GM10266 (cell line): Measurements from ENCODE around the gene DARS1.
A peak's percentile ranks its signal among the peaks of the same experiment; 100 is the strongest.

Source experiments
- DNase-seq: peaks from one replicate; pipeline ENCODE4 v3.0.0; 2012; ENCODE audit errors: extremely low spot score
- CTCF ChIP-seq: IDR thresholded peaks from 2 replicates; pipeline ENCODE4 v1.5.1; 2012; ENCODE audit warnings: mild to moderate bottlenecking, low read depth; ENCODE audit not compliant: control insufficient read depth, insufficient read depth; ENCODE audit errors: missing control alignments

Gene DARS1

GRCh38 chr2:135985018-135985825, at the start of gene DARS1:
Gene DARS1, minus strand, starts transcription at chr2:135985626. Its CDS starts 158 bp downstream, at chr2:135985468.
- peak; percentile 86 for DNase-seq
- TF ChIP-seq CTCF: no peak

- TF ChIP-seq CTCF: no peak
- DNase-seq: no peak
Measured at GRCh38 chr2:136034629-136035028, 49.2 kb upstream of the DARS1 start.

GRCh38 chr2:136032817-136033535, 47.5 kb upstream of the DARS1 start:
- no peak for DNase-seq

GRCh38 chr2:136032192-136032591, 46.8 kb upstream of the DARS1 start:
- no peak for DNase-seq
- no peak for TF ChIP-seq CTCF

More at GRCh38 chr2:136032817-136033535, 47.5 kb upstream of the DARS1 start:
- TF ChIP-seq CTCF: no peak

- DNase-seq: no peak
- TF ChIP-seq CTCF: no peak
Measured at GRCh38 chr2:136031711-136032110, 46.3 kb upstream of the DARS1 start.

GRCh38 chr2:136030406-136030805, 45.0 kb upstream of the DARS1 start:
- no peak for DNase-seq
- TF ChIP-seq CTCF: no peak

- TF ChIP-seq CTCF: no peak
- DNase-seq: no peak
Measured at GRCh38 chr2:136029149-136029548, 43.7 kb upstream of the DARS1 start.
